ENCODE data around the gene PRKAR2A. TPM values are rescaled to one million over a fixed set of nuclear protein-coding genes. Genes with fewer than 3 reads are reported as not detected.

Gene PRKAR2A
- polyA plus RNA-seq, 3 donors, result 40.0 to 49.8 (median 47.0) TPM

- no peak for DNase-seq (ENCODE audit: extremely low read depth in 1 of 11, low read depth in 9 of 11, low spot score in 4 of 11)
Measured at GRCh38 chr3:48709051-48709461, 138.6 kb downstream of the PRKAR2A start.

GRCh38 chr3:48708481-48708889, 139.2 kb downstream of the PRKAR2A start:
- DNase-seq (ENCODE audit: extremely low read depth in 1 of 11, low read depth in 9 of 11, low spot score in 4 of 11), result no peak

- no peak for DNase-seq (ENCODE audit: extremely low read depth in 1 of 11, low read depth in 9 of 11, low spot score in 4 of 11)
Measured at GRCh38 chr3:48707157-48707556, 140.5 kb downstream of the PRKAR2A start.

- DNase-seq (ENCODE audit: extremely low read depth in 1 of 11, low read depth in 9 of 11, low spot score in 4 of 11), result no peak
Measured at GRCh38 chr3:48702320-48702920, 145.3 kb downstream of the PRKAR2A start.

GRCh38 chr3:48700731-48701405, 146.8 kb downstream of the PRKAR2A start:
- DNase-seq (ENCODE audit: extremely low read depth in 1 of 11, low read depth in 9 of 11, low spot score in 4 of 11), result no peak

- DNase-seq (ENCODE audit: extremely low read depth in 1 of 11, low read depth in 9 of 11, low spot score in 4 of 11), result no peak
Measured at GRCh38 chr3:48698891-48699290, 148.8 kb downstream of the PRKAR2A start.

GRCh38 chr3:48697952-48698351, 149.7 kb downstream of the PRKAR2A start:
- DNase-seq (ENCODE audit: extremely low read depth in 1 of 11, low read depth in 9 of 11, low spot score in 4 of 11), result no peak

- DNase-seq (ENCODE audit: extremely low read depth in 1 of 11, low read depth in 9 of 11, low spot score in 4 of 11), result no peak
Measured at GRCh38 chr3:48696601-48697000, 151.1 kb downstream of the PRKAR2A start.

Other genes starting within 250 kb of the PRKAR2A start
- gene UQCRC1, start 238.2 kb downstream of the PRKAR2A start, polyA plus RNA-seq (ENCODE audit: insufficient read length in 3 of 3), result 100 to 1,000 TPM; 268 to 311 (median 285) TPM
- gene TMEM89, start 226.1 kb downstream of the PRKAR2A start, polyA plus RNA-seq (ENCODE audit: insufficient read length in 3 of 3), result under 1 TPM in 1 of 3 donors, not detected in 2; 0.30 TPM
- 10 to 100 TPM; 26.8 to 33.9 (median 29.0) TPM for gene SLC26A6, start 212.4 kb downstream of the PRKAR2A start, polyA plus RNA-seq (ENCODE audit: insufficient read length in 3 of 3)
- gene CELSR3, start 185.0 kb downstream of the PRKAR2A start, polyA plus RNA-seq (ENCODE audit: insufficient read length in 3 of 3), result 1 to 10 TPM; 1.2 to 1.3 (median 1.2) TPM
- 10 to 100 TPM; 15.1 to 23.4 (median 20.0) TPM for gene NCKIPSD, start 162.0 kb downstream of the PRKAR2A start, polyA plus RNA-seq (ENCODE audit: insufficient read length in 3 of 3)
- gene IP6K2, start 130.7 kb downstream of the PRKAR2A start, polyA plus RNA-seq (ENCODE audit: insufficient read length in 3 of 3), result 100 to 1,000 TPM; 201 to 262 (median 238) TPM
- 10 to 100 TPM; 14.1 to 22.4 (median 21.2) TPM for gene SLC25A20, start 51.0 kb upstream of the PRKAR2A start, polyA plus RNA-seq (ENCODE audit: insufficient read length in 3 of 3)
- 10 to 100 TPM; 68.6 to 98.2 (median 71.4) TPM for gene ARIH2, start 71.0 kb upstream of the PRKAR2A start, polyA plus RNA-seq (ENCODE audit: insufficient read length in 3 of 3)
- 10 to 100 TPM; 36.5 to 52.1 (median 48.5) TPM for gene P4HTM, start 142.4 kb upstream of the PRKAR2A start, polyA plus RNA-seq (ENCODE audit: insufficient read length in 3 of 3)
- gene WDR6, start 159.5 kb upstream of the PRKAR2A start, polyA plus RNA-seq (ENCODE audit: insufficient read length in 3 of 3), result 100 to 1,000 TPM; 192 to 229 (median 222) TPM
- 10 to 100 TPM; 72.7 to 78.1 (median 72.7) TPM for gene DALRD3, start 170.7 kb upstream of the PRKAR2A start, polyA plus RNA-seq (ENCODE audit: insufficient read length in 3 of 3)
- gene NDUFAF3, start 174.2 kb upstream of the PRKAR2A start, polyA plus RNA-seq (ENCODE audit: insufficient read length in 3 of 3), result 10 to 100 TPM; 53.6 to 79.9 (median 69.9) TPM
- 100 to 1,000 TPM; 216 to 230 (median 219) TPM for gene IMPDH2, start 181.5 kb upstream of the PRKAR2A start, polyA plus RNA-seq (ENCODE audit: insufficient read length in 3 of 3)
- 10 to 100 TPM; 82.2 to 93.0 (median 88.0) TPM for gene QRICH1, start 246.2 kb upstream of the PRKAR2A start, polyA plus RNA-seq (ENCODE audit: insufficient read length in 3 of 3)

All from renal cortex interstitium (tissue), 11 donors.